Naive thymus-derived CD4-positive, alpha-beta T cell (primary cell): ENCODE measurements around the gene SLC26A1. TPM values are rescaled to one million over a fixed set of nuclear protein-coding genes. Genes with fewer than 3 reads are reported as not detected.
A peak's percentile ranks its signal among the peaks of the same experiment; 100 is the strongest.

Source experiments
- ATAC-seq: fragments of 150-1000 bp; cut with Tn5 transposase; 2 replicates; pipeline ENCODE4 v1.10.0; 2021; ENCODE audit warnings: mild to moderate bottlenecking, moderate library complexity
- CTCF ChIA-PET: fragments of 350-600 bp; sonication (Branson Sonifier 250); formaldehyde crosslinking; loops from one replicate; lab custom pipeline; 2021; ENCODE audit warnings: antibody characterized with exemption; lab: Charles Lee
- POLR2A ChIA-PET: fragments of 350-600 bp; sonication (Branson Sonifier 250); formaldehyde crosslinking; loops from one replicate; lab custom pipeline; 2021; ENCODE audit warnings: antibody characterized with exemption, inconsistent platforms; lab: Charles Lee
- DNase-seq, 9 donors: peaks; one replicate each; pipeline versions ENCODE4 v3.0.0 to v3.0.0-alpha.2; 2020 to 2022; ENCODE audit warnings: mixed read lengths in 1 of 9
- H3K27ac ChIP-seq: one replicate; pipeline ENCODE4 v1.7.0; 2013; ENCODE audit warnings: mild to moderate bottlenecking, low read depth, low read length, moderate library complexity
- H3K27me3 ChIP-seq, 2 donors: one replicate each; pipeline ENCODE4 v1.7.0; 2013; ENCODE audit warnings: low read length in 2 of 2, mild to moderate bottlenecking in 2 of 2, moderate library complexity in 2 of 2; ENCODE audit not compliant: control insufficient read depth in 2 of 2, insufficient read depth in 2 of 2
- H3K36me3 ChIP-seq, 3 experiments: 1 replicate in 2 of 3; 2 replicates in 1 of 3; pipeline ENCODE4 v1.7.0; 2013; ENCODE audit warnings: low read length in 3 of 3, mild to moderate bottlenecking in 3 of 3, moderate library complexity in 1 of 3; ENCODE audit not compliant: insufficient read depth in 3 of 3, control insufficient read depth in 2 of 3
- H3K4me1 ChIP-seq, 2 donors: one replicate each; pipeline ENCODE4 v1.7.0; 2013; ENCODE audit warnings: low read length in 2 of 2, mild to moderate bottlenecking in 2 of 2, moderate library complexity in 1 of 2; ENCODE audit not compliant: control insufficient read depth in 2 of 2, insufficient read depth in 2 of 2
- H3K4me3 ChIP-seq: 2 replicates; pipeline ENCODE4 v1.7.0; 2013; ENCODE audit warnings: mild to moderate bottlenecking, low read length
- H3K9me3 ChIP-seq, 3 experiments: 1 replicate in 2 of 3; 2 replicates in 1 of 3; pipeline ENCODE4 v1.7.0; 2013; ENCODE audit warnings: low read length in 3 of 3; ENCODE audit not compliant: control insufficient read depth in 2 of 3
- H3K27ac Mint-ChIP-seq, 9 donors: one replicate each; pipeline ENCODE4 v1.8.0; 2020 to 2022; ENCODE audit warnings: mixed read lengths in 9 of 9, mild to moderate bottlenecking in 8 of 9, moderate library complexity in 5 of 9, inconsistent platforms in 2 of 9
- H3K27me3 Mint-ChIP-seq, 5 donors: one replicate each; pipeline ENCODE4 v1.8.0; 2021 to 2022; ENCODE audit warnings: mixed read lengths in 5 of 5, mild to moderate bottlenecking in 1 of 5
- H3K36me3 Mint-ChIP-seq, 5 donors: one replicate each; pipeline ENCODE4 v1.8.0; 2020 to 2022; ENCODE audit warnings: mixed read lengths in 5 of 5, mild to moderate bottlenecking in 3 of 5, inconsistent platforms in 1 of 5
- H3K4me1 Mint-ChIP-seq, 7 donors: one replicate each; pipeline ENCODE4 v1.8.0; 2020 to 2022; ENCODE audit warnings: mixed read lengths in 7 of 7, mild to moderate bottlenecking in 3 of 7, inconsistent platforms in 1 of 7
- H3K4me3 Mint-ChIP-seq, 10 donors: one replicate each; pipeline ENCODE4 v1.8.0; 2020 to 2022; ENCODE audit warnings: mild to moderate bottlenecking in 10 of 10, mixed read lengths in 10 of 10, moderate library complexity in 6 of 10, inconsistent platforms in 2 of 10
- H3K9me3 Mint-ChIP-seq, 11 donors: one replicate each; pipeline ENCODE4 v1.8.0; 2020 to 2022; ENCODE audit warnings: mixed read lengths in 11 of 11, mild to moderate bottlenecking in 4 of 11, inconsistent platforms in 1 of 11, moderate library complexity in 1 of 11
- intact Hi-C, 2 donors: fragments of 100-400 bp; cut with micrococcal nuclease; formaldehyde crosslinking; loops; one replicate each; pipeline ENCODE4 v1.15.1; 2023
- polyA plus RNA-seq, 2 donors: library from polyadenylated mRNA; unstranded; fragments of 300-500 nt; fragmentation: Illumina TruSeq; gene quantifications; one replicate each; pipeline ENCODE4 v1.2.3, GENCODE V29; 2021
- total RNA-seq, 6 experiments: library from RNA in 5 of 6; stranded (reverse) in 5 of 6; gene quantifications; 1 replicate in 5 of 6; 2 replicates in 1 of 6; pipeline ENCODE4 v1.2.3 and lab custom pipeline; 2021 to 2026

SLC26A1 gene
- total and polyA plus RNA-seq, 7 experiments from 2014 or later, result 0.16 to 2.3 (median 1.1) TPM; not detected in 2

DNA sequence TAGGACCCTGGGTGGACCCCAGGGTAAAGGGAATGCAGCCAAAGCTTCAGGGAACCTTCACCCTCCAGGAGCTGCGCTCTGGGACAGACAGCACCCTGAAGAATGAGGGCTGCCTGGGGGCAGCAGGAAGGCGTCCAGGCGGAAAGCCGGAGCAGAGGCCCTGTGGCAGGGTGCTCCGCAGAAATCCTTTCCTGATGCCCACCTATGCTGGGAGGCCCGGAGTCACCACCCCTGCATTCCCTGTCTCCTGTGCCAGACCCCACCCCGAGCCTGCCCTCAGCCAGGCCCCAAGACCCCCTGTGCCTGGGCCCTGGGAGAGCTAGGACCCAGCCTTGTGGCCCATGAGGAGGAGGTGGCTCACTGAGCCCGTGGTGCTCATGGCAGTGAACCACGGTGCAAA, 18.5 kb downstream of the SLC26A1 start:
- H3K27ac Mint-ChIP-seq, result no peak overlapping the region
- H3K4me1 ChIP-seq, result peaks cover 13 to 26% of the 10 kb centered on the region in 2 donors
- H3K4me1 Mint-ChIP-seq, result peaks cover 0 to 16% (median 10%) of the 10 kb centered on the region in 7 donors
- intact Hi-C loops, result loop anchor here in 1 of 2 donors (5.0 kb wide), 1 partner anchor 83 kb away; no protein-coding TSS in a partner anchor
- no peak overlapping the region for H3K4me3 ChIP-seq
- no peaks in the 10 kb centered on the region for H3K27me3 Mint-ChIP-seq
- ChIA-PET POLR2A (no interaction called here), CTCF (no interaction called here)
- H3K36me3 Mint-ChIP-seq, result peaks cover 0 to 4% (median 0%) of the 10 kb centered on the region in 5 donors
- H3K27me3 ChIP-seq, result no peaks in the 10 kb centered on the region
- no peaks in the 10 kb centered on the region for H3K9me3 ChIP-seq
- H3K9me3 Mint-ChIP-seq, result no peaks in the 10 kb centered on the region
- DNase-seq, result no peak
- no peak for ATAC-seq
- H3K36me3 ChIP-seq, result no peaks in the 10 kb centered on the region
- H3K4me3 Mint-ChIP-seq, result peak overlapping the region in 3 of 10 donors; percentile 8 to 54 (median 51)
- no peak overlapping the region for H3K27ac ChIP-seq

- peak within 1 kb of the TSS; percentile 19 to 75 (median 56) for H3K4me3 Mint-ChIP-seq
- ChIA-PET CTCF (no interaction called here), POLR2A (no interaction called here)
- DNase-seq (peak; percentile 68 to 93 (median 83)), ATAC-seq (peak; percentile 96)
- H3K4me1 Mint-ChIP-seq, result peaks cover 0 to 17% (median 10%) of the 10 kb centered on the region in 7 donors
- H3K27me3 Mint-ChIP-seq, result no peaks in the 10 kb centered on the region
- Histone ChIP-seq H3K27ac (peak within 1 kb of the TSS; percentile 72), H3K9me3 (no peaks in the 10 kb centered on the region), H3K36me3 (no peaks in the 10 kb centered on the region), H3K27me3 (no peaks in the 10 kb centered on the region), H3K4me1 (peaks cover 13 to 26% of the 10 kb centered on the region in 2 donors), H3K4me3 (peak within 1 kb of the TSS; percentile 56)
- intact Hi-C loops, result loop anchor here (1.0 to 5.0 kb wide), 12 partner anchors 13 to 607 kb away; partner anchors contain the start of genes GAK (in 2 of the 2), TMEM175 (in 2 of the 2), ATP5ME (in 1 of the 2) and IDUA (in 1 of the 2)
- H3K27ac Mint-ChIP-seq, result no peak within 1 kb of the TSS
- peaks cover 0 to 4% (median 0%) of the 10 kb centered on the region in 5 donors for H3K36me3 Mint-ChIP-seq
- no peaks in the 10 kb centered on the region for H3K9me3 Mint-ChIP-seq
Measured at GRCh38 chr4:973431-974397, 19.5 kb downstream of the SLC26A1 start, which contains the start of gene DGKQ. Gene DGKQ (minus strand): TSS chr4:973569. CDS start chr4:973482, 87 bp downstream.

- H3K36me3 Mint-ChIP-seq, result peaks cover 0 to 4% (median 0%) of the 10 kb centered on the region in 5 donors
- POLR2A ChIA-PET, result interaction anchor here (0.5 to 1.1 kb wide), 2 partner anchors 191 to 195 kb away, joined by 3 to 5 read pairs; no protein-coding TSS in a partner anchor
- H3K9me3 Mint-ChIP-seq, result no peaks in the 10 kb centered on the region
- H3K4me3 Mint-ChIP-seq, result peak overlapping the region; percentile 19 to 75 (median 56)
- Histone ChIP-seq H3K36me3 (no peaks in the 10 kb centered on the region), H3K27ac (peak overlapping the region; percentile 72), H3K4me3 (peak overlapping the region; percentile 56), H3K9me3 (no peaks in the 10 kb centered on the region), H3K27me3 (no peaks in the 10 kb centered on the region), H3K4me1 (peaks cover 13 to 26% of the 10 kb centered on the region in 2 donors)
- CTCF ChIA-PET, result no interaction called here
- ATAC-seq (peak; percentile 51), DNase-seq (peak; percentile 45 to 66 (median 57))
- H3K27me3 Mint-ChIP-seq, result no peaks in the 10 kb centered on the region
- intact Hi-C loops, result loop anchor here (1.0 to 5.0 kb wide), 12 partner anchors 13 to 608 kb away; partner anchors contain the start of genes GAK (in 2 of the 2), TMEM175 (in 2 of the 2), ATP5ME (in 1 of the 2) and IDUA (in 1 of the 2)
- H3K27ac Mint-ChIP-seq, result no peak overlapping the region
- H3K4me1 Mint-ChIP-seq, result peaks cover 0 to 17% (median 11%) of the 10 kb centered on the region in 7 donors
Measured at GRCh38 chr4:972651-973424, 20.4 kb downstream of the SLC26A1 start.

- Mint-ChIP-seq H3K27ac (no peak overlapping the region), H3K27me3 (no peaks in the 10 kb centered on the region), H3K9me3 (no peaks in the 10 kb centered on the region), H3K4me1 (peaks cover 0 to 17% (median 11%) of the 10 kb centered on the region in 7 donors), H3K36me3 (peaks cover 0 to 4% (median 0%) of the 10 kb centered on the region in 5 donors), H3K4me3 (peak overlapping the region in 8 of 10 donors; percentile 3 to 75 (median 56))
- ATAC-seq (no peak), DNase-seq (no peak)
- CTCF ChIA-PET, result interaction anchor here (0.7 to 1.0 kb wide), 2 partner anchors 106 to 229 kb away, joined by 3 read pairs; no protein-coding TSS in a partner anchor
- intact Hi-C loops, result loop anchor here in 1 of 2 donors (2.0 to 5.0 kb wide), 3 partner anchors 85 to 609 kb away; no protein-coding TSS in a partner anchor
- POLR2A ChIA-PET, result interaction anchor here (0.5 to 1.1 kb wide), 3 partner anchors 9 to 194 kb away, joined by 3 to 5 read pairs (median 3); no protein-coding TSS in a partner anchor
- no peaks in the 10 kb centered on the region for H3K27me3 ChIP-seq
- H3K4me3 ChIP-seq, result peak overlapping the region; percentile 56
- peaks cover 0 to under 1% (median 0%) of the 10 kb centered on the region in 3 experiments for H3K36me3 ChIP-seq
- no peak overlapping the region for H3K27ac ChIP-seq
- H3K4me1 ChIP-seq, result peaks cover 13 to 26% of the 10 kb centered on the region in 2 donors
- no peaks in the 10 kb centered on the region for H3K9me3 ChIP-seq
Measured at GRCh38 chr4:971666-972500, 21.3 kb downstream of the SLC26A1 start.

- Histone ChIP-seq H3K9me3 (no peaks in the 10 kb centered on the region), H3K27me3 (no peaks in the 10 kb centered on the region), H3K4me3 (no peak overlapping the region), H3K27ac (no peak overlapping the region), H3K36me3 (peaks cover 0 to 9% (median 0%) of the 10 kb centered on the region in 3 experiments), H3K4me1 (peaks cover 13 to 26% of the 10 kb centered on the region in 2 donors)
- peaks cover 0 to 17% (median 8%) of the 10 kb centered on the region in 7 donors for H3K4me1 Mint-ChIP-seq
- CTCF ChIA-PET, result interaction anchor here (0.7 to 1.0 kb wide), 2 partner anchors 106 to 228 kb away, joined by 3 read pairs; no protein-coding TSS in a partner anchor
- peaks cover 0 to 4% (median 0%) of the 10 kb centered on the region in 5 donors for H3K36me3 Mint-ChIP-seq
- ATAC-seq (no peak), DNase-seq (no peak)
- intact Hi-C loops, result loop anchor here in 1 of 2 donors (5.0 kb wide), 1 partner anchor 86 kb away; no protein-coding TSS in a partner anchor
- POLR2A ChIA-PET, result interaction anchor here (0.7 kb wide), 1 partner anchor 8 kb away, joined by 3 read pairs; no protein-coding TSS in a partner anchor
- H3K27me3 Mint-ChIP-seq, result no peaks in the 10 kb centered on the region
- peak overlapping the region in 1 of 9 donors; percentile 41 for H3K27ac Mint-ChIP-seq
- peak overlapping the region in 8 of 10 donors; percentile 3 to 75 (median 32) for H3K4me3 Mint-ChIP-seq
- no peaks in the 10 kb centered on the region for H3K9me3 Mint-ChIP-seq
Measured at GRCh38 chr4:970854-971520, 22.2 kb downstream of the SLC26A1 start.
